PC-3 (cell line): Measurements from ENCODE around the gene BAZ2A.
"Not testable (repeated sequence)": the region's sequence is repeated elsewhere in the genome, so short reads cannot be mapped to it uniquely, and the experiment has no call there.

Source experiments
- CTCF ChIP-seq: fragments of 300-600 bp; sonication (generic); conservative IDR thresholded peaks from 2 replicates; pipeline ENCODE4 v1.5.1; 2017; ENCODE audit warnings: antibody characterized with exemption, low read depth, mild to moderate bottlenecking, low read length
- EZH2 ChIP-seq: fragments of 300-600 bp; sonication (generic); IDR thresholded peaks from one replicate; pipeline ENCODE4 v1.6.1; 2017; ENCODE audit warnings: antibody characterized with exemption, mild to moderate bottlenecking, low read length; ENCODE audit not compliant: unreplicated experiment
- EZH2phosphoT487 ChIP-seq: fragments of 300-600 bp; sonication (generic); IDR thresholded peaks from 2 replicates; pipeline ENCODE4 v1.6.1; 2018; ENCODE audit warnings: mild to moderate bottlenecking, antibody characterized with exemption, low read length, borderline replicate concordance

- not testable (repeated sequence) for TF ChIP-seq CTCF, EZH2, EZH2phosphoT487
These were observed 23.7 kb upstream of the BAZ2A start for GRCh38 chr12:56653781-56654180.
